ENCODE data around the gene ADRA2A.

GRCh38 chr10:111107023-111107422 lies 30.2 kb downstream of the ADRA2A start:
- no peak for TF ChIP-seq CTCF (IDR thresholded peaks at IDR 0.05)
- TF ChIP-seq POLR2A (IDR thresholded peaks at IDR 0.05): no peak
